Measurements from ENCODE around the gene DOCK8. TPM values are rescaled to one million over a fixed set of nuclear protein-coding genes. Genes with fewer than 3 reads are reported as not detected.
A peak's percentile ranks its signal among the peaks of the same experiment; 100 is the strongest.

Gene DOCK8
- total RNA-seq, 1 donor from 2014 or later, result 5.7 TPM

DNA sequence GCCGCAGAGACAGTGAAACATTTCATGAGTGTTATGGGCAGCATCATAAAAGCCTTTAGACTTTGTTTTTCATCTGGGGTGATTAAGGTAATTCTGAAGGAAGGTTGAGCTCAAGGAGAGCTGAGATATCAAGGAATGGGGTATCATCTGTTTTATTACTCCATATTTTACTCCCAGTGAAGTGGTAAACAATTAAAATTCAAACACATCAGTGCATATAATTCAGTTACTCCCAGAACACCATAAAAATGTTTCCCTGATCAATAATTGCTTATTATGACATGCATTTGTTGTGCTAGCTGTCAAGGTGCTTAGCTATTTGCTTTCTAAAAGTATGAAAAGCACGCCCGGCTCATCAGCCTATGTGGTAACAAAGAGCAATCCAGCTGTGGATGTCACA, 81.7 kb downstream of the DOCK8 start:
- intact Hi-C loops (cut with micrococcal nuclease), result no loop called here
- DNase-seq, result no peak
- no peak for ATAC-seq

GRCh38 chr9:297104-297972, 82.7 kb downstream of the DOCK8 start:
- intact Hi-C loops (cut with micrococcal nuclease), result no loop called here
- peak; percentile 34 for DNase-seq
- ATAC-seq, result peak; percentile 79

GRCh38 chr9:303502-303901, 88.8 kb downstream of the DOCK8 start:
- ATAC-seq, result no peak
- intact Hi-C loops (cut with micrococcal nuclease), result no loop called here
- no peak for DNase-seq

GRCh38 chr9:304106-304505, 89.4 kb downstream of the DOCK8 start:
- ATAC-seq, result no peak
- DNase-seq, result no peak
- intact Hi-C loops (cut with micrococcal nuclease), result no loop called here

GRCh38 chr9:304519-305185, 90.0 kb downstream of the DOCK8 start:
- no peak for DNase-seq
- ATAC-seq, result no peak
- intact Hi-C loops (cut with micrococcal nuclease), result no loop called here

GRCh38 chr9:306907-307306, 92.2 kb downstream of the DOCK8 start:
- DNase-seq (no peak), ATAC-seq (no peak)
- intact Hi-C loops (cut with micrococcal nuclease), result no loop called here

GRCh38 chr9:311841-312240, 97.2 kb downstream of the DOCK8 start:
- ATAC-seq, result no peak
- DNase-seq, result no peak
- intact Hi-C loops (cut with micrococcal nuclease), result no loop called here

DNA sequence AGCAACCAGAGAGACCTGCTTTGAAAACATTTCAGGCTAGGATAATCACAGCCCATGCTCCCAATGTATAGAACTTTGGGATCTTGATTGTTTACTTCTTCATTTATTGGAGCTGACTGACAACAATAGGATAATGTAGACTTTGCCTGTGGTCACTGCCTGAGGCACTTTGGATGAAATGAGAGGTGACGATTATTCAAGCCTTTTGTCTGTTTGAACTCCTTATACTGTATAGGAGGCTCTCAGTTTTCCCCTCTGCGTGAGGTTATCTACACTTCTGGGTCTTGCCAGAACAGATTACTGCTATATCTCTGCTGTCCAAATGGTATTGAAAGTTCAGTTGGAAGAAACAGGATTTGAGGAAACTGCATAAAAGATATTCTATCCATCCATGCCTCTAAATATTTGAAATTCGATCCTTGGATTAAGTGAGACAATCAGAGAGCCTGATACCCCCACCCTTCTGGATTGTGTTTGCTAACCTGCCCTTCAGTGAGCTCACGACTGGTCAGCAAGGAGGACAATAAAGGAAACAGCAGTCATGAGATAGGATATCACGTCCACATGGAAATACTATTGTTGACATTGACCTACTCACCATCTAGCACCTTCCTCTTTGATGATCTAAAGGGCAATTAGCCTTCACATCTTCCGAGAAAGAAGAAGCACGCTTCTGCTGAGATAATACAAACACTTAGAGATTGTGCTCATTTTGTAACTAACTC, 98.1 kb downstream of the DOCK8 start:
- DNase-seq, result no peak
- intact Hi-C loops (cut with micrococcal nuclease), result no loop called here

DNA sequence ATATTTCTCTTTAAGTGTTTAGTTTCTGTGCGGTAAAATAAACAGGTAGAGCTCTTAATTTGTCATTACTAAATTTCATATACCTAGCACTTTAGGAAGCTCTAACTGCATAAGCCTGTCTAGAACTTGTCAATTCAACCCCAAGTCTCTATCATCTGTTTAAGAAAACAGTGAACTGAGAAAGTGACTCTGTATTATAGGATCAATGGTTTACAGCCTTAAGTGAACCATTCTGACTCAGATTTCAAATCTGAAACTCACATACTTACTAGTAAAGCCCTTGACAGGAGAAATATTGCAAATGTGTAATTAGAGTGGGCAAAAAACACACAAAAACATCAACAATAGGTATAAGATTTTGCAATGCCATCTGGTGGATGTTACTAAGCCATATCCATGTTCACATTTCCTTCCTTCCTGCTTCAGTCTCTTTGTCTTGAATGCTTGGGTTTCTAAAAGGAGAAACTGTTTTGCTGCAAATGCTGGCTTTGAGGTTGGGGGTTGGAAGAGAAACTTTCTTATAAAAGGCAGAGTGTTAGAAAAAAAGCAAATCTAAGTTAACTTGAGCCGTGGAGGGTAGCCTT, 101.8 kb downstream of the DOCK8 start:
- intact Hi-C loops (cut with micrococcal nuclease), result no loop called here
- DNase-seq (no peak), ATAC-seq (no peak)

More for the DNA sequence above, 98.1 kb downstream of the DOCK8 start:
- ATAC-seq, result no peak

- intact Hi-C loops (cut with micrococcal nuclease), result no loop called here
- ATAC-seq, result no peak
Observed at GRCh38 chr9:318646-319045, 104.0 kb downstream of the DOCK8 start.

DNA sequence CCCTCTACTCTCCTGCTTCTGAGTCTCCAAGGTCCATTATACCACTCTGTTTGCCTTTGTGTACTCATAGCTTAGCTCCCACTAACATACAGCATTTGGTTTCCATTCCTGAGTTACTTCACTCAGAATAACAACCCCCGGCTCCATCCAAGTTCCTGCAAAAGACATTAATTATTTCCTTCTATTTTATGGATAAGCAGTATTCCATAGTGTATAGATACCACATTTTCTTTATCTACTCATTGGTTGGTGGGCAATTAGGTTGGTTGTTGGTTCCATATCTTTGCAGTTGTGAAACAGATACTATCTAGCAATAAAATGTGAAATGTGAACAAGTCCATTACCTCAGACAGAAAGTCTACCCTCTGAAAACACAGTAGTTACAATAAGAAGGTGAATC, 110.3 kb downstream of the DOCK8 start:
- intact Hi-C loops (cut with micrococcal nuclease), result no loop called here
- DNase-seq (no peak), ATAC-seq (no peak)

More at GRCh38 chr9:318646-319045, 104.0 kb downstream of the DOCK8 start:
- no peak for DNase-seq

DNA sequence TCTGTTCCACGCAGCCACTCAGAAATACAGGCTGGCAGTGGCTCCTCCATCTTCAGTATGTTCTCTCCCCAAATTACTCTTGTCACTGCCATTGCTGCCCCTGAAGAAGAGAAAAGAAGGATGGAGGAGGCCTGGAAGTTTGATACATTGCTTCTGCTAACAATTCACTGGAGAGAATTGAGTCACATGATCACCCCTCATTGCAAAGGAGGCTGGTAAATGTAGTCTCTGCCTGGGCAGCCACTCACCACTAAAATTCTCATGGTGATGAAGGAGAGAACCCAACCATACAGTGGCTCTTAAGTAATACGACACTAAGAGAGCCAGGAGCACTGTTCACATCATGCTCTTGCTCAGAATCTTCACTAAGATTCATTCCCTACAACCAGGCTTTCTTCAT, 112.0 kb downstream of the DOCK8 start:
- intact Hi-C loops (cut with micrococcal nuclease), result no loop called here
- DNase-seq (no peak), ATAC-seq (no peak)

DNA sequence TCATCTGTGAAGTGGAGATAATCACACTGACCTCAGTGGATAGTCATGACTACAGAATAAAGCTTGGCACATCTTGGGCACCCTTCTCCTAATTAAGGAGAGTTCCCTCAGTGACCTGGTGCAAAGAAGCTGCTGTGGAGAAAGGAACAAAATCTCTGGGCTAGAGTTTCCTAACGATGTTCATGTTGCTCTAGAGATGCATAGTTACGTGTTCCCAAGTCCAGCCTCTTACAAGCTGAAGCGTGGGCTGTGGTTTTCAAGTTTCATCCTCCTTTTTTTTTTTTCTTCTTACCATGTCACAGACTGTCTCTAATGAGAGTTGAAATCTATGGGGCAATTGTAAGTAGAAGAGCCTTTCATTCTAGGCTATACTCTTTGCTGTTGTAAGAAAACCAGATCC, 113.8 kb downstream of the DOCK8 start:
- ATAC-seq, result no peak
- no peak for DNase-seq

GRCh38 chr9:331197-331596, 116.5 kb downstream of the DOCK8 start:
- no peak for ATAC-seq
- intact Hi-C loops (cut with micrococcal nuclease), result no loop called here

More for the DNA sequence above, 113.8 kb downstream of the DOCK8 start:
- intact Hi-C loops (cut with micrococcal nuclease), result no loop called here

DNA sequence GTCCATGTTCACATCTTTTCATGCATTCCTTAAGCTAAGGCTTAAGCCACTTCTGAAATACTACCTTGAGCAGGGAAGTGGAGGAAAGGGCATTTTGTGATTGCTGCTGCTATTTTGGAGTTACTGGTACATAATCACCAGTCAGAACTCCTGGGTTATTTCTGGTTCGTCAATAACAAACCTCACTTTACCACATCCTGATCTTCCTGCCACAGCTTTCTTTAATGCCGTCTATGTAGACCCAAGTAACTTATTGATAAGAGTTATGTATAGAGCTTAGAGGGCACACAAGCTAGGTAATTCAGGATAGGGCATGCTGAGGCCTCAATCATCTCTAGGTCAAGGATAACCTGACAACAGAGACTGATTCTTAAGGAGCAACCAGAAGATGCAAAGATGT, 120.7 kb downstream of the DOCK8 start:
- intact Hi-C loops (cut with micrococcal nuclease), result no loop called here
- ATAC-seq, result no peak
- no peak for DNase-seq

More at GRCh38 chr9:331197-331596, 116.5 kb downstream of the DOCK8 start:
- no peak for DNase-seq

DNA sequence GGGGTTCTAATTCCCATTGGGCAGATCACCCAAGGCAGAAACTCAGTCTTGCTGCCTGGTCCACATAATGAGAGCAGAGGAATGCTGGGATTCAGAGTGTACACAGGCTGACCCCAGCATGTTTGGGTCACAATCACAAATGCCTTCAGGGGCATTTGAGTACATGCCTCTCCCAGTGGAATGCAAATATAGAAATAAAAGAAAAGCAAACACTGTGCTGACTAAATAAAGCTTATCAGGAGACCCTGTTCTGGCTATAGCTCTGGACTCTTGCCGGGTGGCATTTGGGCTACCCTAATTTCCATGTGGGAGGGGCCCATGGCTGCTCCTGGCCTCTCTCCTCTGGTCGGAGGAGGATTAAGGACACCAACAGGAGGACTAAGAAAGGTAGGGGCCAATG, 121.4 kb downstream of the DOCK8 start:
- ATAC-seq (no peak), DNase-seq (no peak)
- intact Hi-C loops (cut with micrococcal nuclease), result no loop called here

DNA sequence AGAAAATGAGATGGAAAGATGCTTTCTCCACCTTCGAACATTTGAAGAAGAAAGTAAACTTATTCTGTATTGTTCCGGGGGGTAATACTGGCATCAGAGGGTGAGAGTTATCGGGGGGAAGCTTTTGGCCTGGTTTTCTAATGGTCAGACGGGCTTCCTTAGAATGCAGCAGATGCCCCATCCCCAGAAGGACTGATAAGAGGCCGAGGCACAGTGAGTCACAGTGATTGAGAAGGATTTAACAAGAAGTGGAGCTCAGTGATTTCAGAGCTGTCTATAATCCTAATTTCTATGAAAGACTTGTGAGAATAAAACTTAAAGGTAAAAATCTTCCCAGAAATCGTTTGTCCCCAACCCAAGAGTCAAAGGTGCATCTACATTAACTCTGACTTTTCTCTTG, 123.9 kb downstream of the DOCK8 start:
- ATAC-seq (no peak), DNase-seq (no peak)
- intact Hi-C loops (cut with micrococcal nuclease), result no loop called here

DNA sequence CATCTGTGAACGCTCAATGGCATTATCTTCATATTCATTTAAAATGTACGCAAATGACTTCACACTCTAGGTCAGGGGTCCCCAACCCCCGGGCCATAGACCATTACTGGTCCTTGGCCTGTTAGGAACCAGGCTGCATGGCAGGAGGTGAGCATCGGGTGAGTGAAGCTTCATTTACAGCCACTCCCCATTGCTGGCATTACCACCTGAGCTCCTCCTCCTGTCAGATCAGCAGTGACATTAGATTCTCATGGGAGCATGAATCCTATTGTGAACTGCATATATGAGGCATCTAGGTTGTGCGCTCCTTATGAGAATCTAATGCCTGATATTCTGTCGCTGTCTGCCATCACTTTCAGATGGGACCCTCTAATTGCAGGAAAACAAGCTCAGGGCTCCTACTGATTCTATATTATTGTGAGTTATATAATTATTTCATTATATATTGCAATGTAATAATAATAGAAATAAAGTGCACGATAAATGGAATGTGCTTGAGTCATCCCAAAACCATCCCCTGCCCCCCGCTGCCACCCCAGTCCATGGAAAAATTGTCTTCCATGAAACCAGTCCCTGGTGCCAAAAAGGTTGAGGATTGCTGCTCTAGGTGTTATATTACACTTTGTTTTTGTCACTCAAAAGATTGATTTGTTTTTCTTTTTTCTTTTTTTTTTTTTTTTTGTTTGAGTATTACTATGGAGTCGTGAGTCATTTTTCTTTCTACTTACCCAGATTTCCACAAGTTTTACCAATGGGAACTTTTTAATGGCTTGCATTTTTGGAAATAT, 127.2 kb downstream of the DOCK8 start:
- DNase-seq, result no peak
- ATAC-seq, result no peak

DNA sequence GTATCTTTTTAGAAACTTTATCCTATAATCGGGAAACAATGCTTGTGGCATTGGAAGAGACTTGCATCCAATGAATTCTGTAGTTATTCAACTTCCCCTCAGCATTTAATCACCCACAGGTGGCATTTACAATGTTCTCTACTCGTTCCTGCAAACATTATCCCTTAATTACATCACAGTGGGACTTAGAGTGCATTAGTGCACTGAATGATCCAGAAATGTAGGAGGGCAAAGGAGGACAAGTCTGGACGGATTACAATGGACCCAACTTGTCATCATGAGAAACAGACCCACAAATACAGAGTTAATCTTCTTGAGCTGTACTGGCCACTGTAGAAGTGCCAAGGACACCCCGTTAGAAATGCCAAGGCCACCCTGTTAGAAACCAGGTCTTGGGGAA, 129.1 kb downstream of the DOCK8 start:
- intact Hi-C loops (cut with micrococcal nuclease), result no loop called here
- ATAC-seq (no peak), DNase-seq (no peak)

More for the DNA sequence above, 127.2 kb downstream of the DOCK8 start:
- intact Hi-C loops (cut with micrococcal nuclease), result no loop called here
